DOHH2 (cell line): ENCODE results near the gene GATA5.

Experiments used
- EZH2phosphoT487 ChIP-seq: fragments of 200-600 bp; sonication (generic); IDR thresholded peaks from 2 replicates; pipeline ENCODE4 v1.6.1; 2017; ENCODE audit warnings: borderline replicate concordance, mild to moderate bottlenecking, antibody characterized with exemption, low read length, moderate library complexity, mixed read lengths
- TF ChIP-seq, protein P1 (sequence below): fragments of 200-600 bp; sonication (generic); IDR thresholded peaks from one replicate; pipeline ENCODE4 v1.5.1; 2014; ENCODE audit warnings: antibody characterized with exemption, mild to moderate bottlenecking, low read depth, low read length; ENCODE audit not compliant: poor library complexity, severe bottlenecking

DNA sequence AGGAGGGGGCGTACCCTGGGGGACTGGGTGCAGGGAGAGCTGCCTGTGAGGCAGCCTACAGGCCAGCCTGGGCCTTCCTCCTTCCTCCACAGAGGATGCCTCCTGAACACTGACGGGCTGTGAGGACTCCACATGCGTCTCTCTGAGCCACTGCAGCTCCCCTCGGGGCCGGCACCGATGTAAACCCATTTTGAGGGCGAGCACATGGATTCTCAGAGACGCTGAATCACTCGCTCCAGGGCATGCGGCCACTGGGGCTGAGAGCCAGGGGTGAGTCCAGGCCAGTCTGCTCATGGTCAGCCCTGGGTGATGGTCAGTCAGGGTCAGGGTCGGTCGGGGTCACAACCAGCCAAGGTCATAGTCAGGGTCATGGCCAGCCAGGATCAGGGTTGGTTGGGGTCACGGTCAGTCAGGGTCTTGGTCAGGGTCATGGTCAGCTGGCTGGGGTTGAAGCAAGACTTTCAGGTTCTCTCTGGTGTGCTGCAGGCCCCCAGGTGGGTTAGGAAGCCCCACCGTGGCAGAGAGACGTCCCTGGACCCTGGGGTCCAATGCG is 33.7 kb downstream of the GATA5 start:
- TF ChIP-seq, protein P1, sequence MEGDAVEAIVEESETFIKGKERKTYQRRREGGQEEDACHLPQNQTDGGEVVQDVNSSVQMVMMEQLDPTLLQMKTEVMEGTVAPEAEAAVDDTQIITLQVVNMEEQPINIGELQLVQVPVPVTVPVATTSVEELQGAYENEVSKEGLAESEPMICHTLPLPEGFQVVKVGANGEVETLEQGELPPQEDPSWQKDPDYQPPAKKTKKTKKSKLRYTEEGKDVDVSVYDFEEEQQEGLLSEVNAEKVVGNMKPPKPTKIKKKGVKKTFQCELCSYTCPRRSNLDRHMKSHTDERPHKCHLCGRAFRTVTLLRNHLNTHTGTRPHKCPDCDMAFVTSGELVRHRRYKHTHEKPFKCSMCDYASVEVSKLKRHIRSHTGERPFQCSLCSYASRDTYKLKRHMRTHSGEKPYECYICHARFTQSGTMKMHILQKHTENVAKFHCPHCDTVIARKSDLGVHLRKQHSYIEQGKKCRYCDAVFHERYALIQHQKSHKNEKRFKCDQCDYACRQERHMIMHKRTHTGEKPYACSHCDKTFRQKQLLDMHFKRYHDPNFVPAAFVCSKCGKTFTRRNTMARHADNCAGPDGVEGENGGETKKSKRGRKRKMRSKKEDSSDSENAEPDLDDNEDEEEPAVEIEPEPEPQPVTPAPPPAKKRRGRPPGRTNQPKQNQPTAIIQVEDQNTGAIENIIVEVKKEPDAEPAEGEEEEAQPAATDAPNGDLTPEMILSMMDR, result no peak
- no peak for TF ChIP-seq EZH2phosphoT487
